Ectodermal cell (in vitro differentiated cells): ENCODE measurements around the gene EYS.
"Not testable (repeated sequence)": the region's sequence is repeated elsewhere in the genome, so short reads cannot be mapped to it uniquely, and the experiment has no call there.

Experiments
- H3K27ac ChIP-seq: 2 replicates; pipeline ENCODE4 v1.7.0; 2013; ENCODE audit warnings: mild to moderate bottlenecking, low read depth, low read length; ENCODE audit not compliant: insufficient read depth, poor library complexity, severe bottlenecking
- H3K27me3 ChIP-seq: 2 replicates; pipeline ENCODE4 v1.7.0; 2013; ENCODE audit warnings: mild to moderate bottlenecking, low read length; ENCODE audit not compliant: insufficient read depth, control insufficient read depth, poor library complexity, severe bottlenecking
- H3K36me3 ChIP-seq: one replicate; pipeline ENCODE4 v1.7.0; 2013; ENCODE audit warnings: low read length; ENCODE audit not compliant: control insufficient read depth, insufficient read depth
- H3K4me1 ChIP-seq: one replicate; pipeline ENCODE4 v1.7.0; 2013; ENCODE audit warnings: low read length; ENCODE audit not compliant: control insufficient read depth, insufficient read depth
- H3K4me3 ChIP-seq: 2 replicates; pipeline ENCODE4 v1.7.0; 2013; ENCODE audit warnings: low read depth, low read length, control low read depth; ENCODE audit not compliant: insufficient read depth
- H3K9me3 ChIP-seq: 2 replicates; pipeline ENCODE4 v1.7.0; 2013; ENCODE audit warnings: mild to moderate bottlenecking, low read length, moderate library complexity; ENCODE audit not compliant: control insufficient read depth
- whole genome bisulfite sequencing, 2 experiments: methylation state at CpG; one replicate each; pipeline ENCODE4 v1.1.7; 2013; ENCODE audit warnings: missing lambda C conversion rate in 2 of 2; 5-methylcytosine and 5-hydroxymethylcytosine counted together

Gene EYS

GRCh38 chr6:65569056-65569455 is 138.0 kb downstream of the EYS start:
- not testable (repeated sequence) for H3K27ac ChIP-seq, H3K4me3 ChIP-seq

GRCh38 chr6:65566117-65566516 is 140.9 kb downstream of the EYS start:
- no peaks in the 10 kb centered on the region for H3K4me1 ChIP-seq
- H3K27me3 ChIP-seq = no peaks in the 10 kb centered on the region
- no peaks in the 10 kb centered on the region for H3K9me3 ChIP-seq
- H3K36me3 ChIP-seq = no peaks in the 10 kb centered on the region
- WGBS, 2 experiments = 60 to 61% methylated on average over 3 of the region's 3 CpGs
- H3K4me3 ChIP-seq = no peak overlapping the region
- no peak overlapping the region for H3K27ac ChIP-seq

More at GRCh38 chr6:65569056-65569455, 138.0 kb downstream of the EYS start:
- 46 to 51% methylated on average over 7 of the region's 7 CpGs for WGBS, 2 experiments
- not testable (repeated sequence) for H3K4me1 ChIP-seq, H3K27me3 ChIP-seq, H3K9me3 ChIP-seq, H3K36me3 ChIP-seq

GRCh38 chr6:65558071-65558470 is 149.0 kb downstream of the EYS start:
- WGBS, 2 experiments = 96 to 97% methylated on average over 6 of the region's 6 CpGs
- Histone ChIP-seq H3K4me3 (no peak overlapping the region), H3K9me3 (no peaks in the 10 kb centered on the region), H3K27ac (no peak overlapping the region), H3K27me3 (no peaks in the 10 kb centered on the region), H3K4me1 (no peaks in the 10 kb centered on the region), H3K36me3 (no peaks in the 10 kb centered on the region)

- H3K27me3 ChIP-seq = no peaks in the 10 kb centered on the region
- no peak overlapping the region for H3K4me3 ChIP-seq
- H3K9me3 ChIP-seq = no peaks in the 10 kb centered on the region
- H3K4me1 ChIP-seq = no peaks in the 10 kb centered on the region
- WGBS, 2 experiments = 88 to 92% methylated on average over 6 of the region's 6 CpGs
- H3K27ac ChIP-seq = no peak overlapping the region
- H3K36me3 ChIP-seq = no peaks in the 10 kb centered on the region
Measured at GRCh38 chr6:65557224-65557623, 149.8 kb downstream of the EYS start.

GRCh38 chr6:65546894-65547293 is 160.1 kb downstream of the EYS start:
- H3K4me1 ChIP-seq = no peaks in the 10 kb centered on the region
- H3K9me3 ChIP-seq = no peaks in the 10 kb centered on the region
- H3K36me3 ChIP-seq = no peaks in the 10 kb centered on the region
- H3K27ac ChIP-seq = no peak overlapping the region
- WGBS, 2 experiments = 94 to 96% methylated on average over 3 of the region's 3 CpGs
- no peaks in the 10 kb centered on the region for H3K27me3 ChIP-seq
- no peak overlapping the region for H3K4me3 ChIP-seq

- Histone ChIP-seq H3K4me3 (no peak overlapping the region), H3K9me3 (no peaks in the 10 kb centered on the region), H3K27me3 (no peaks in the 10 kb centered on the region), H3K36me3 (no peaks in the 10 kb centered on the region), H3K27ac (no peak overlapping the region), H3K4me1 (no peaks in the 10 kb centered on the region)
- WGBS, 2 experiments = 84 to 93% methylated on average over 2 of the region's 2 CpGs
Measured at GRCh38 chr6:65545920-65546319, 161.1 kb downstream of the EYS start.

GRCh38 chr6:65538644-65539043 is 168.4 kb downstream of the EYS start:
- Histone ChIP-seq H3K27me3 (no peaks in the 10 kb centered on the region), H3K27ac (no peak overlapping the region), H3K4me3 (no peak overlapping the region), H3K9me3 (no peaks in the 10 kb centered on the region), H3K36me3 (no peaks in the 10 kb centered on the region), H3K4me1 (no peaks in the 10 kb centered on the region)
- 96 to 98% methylated on average over 1 of the region's 1 CpG for WGBS, 2 experiments

- Histone ChIP-seq H3K36me3 (no peaks in the 10 kb centered on the region), H3K27me3 (no peaks in the 10 kb centered on the region), H3K4me3 (no peak overlapping the region), H3K9me3 (no peaks in the 10 kb centered on the region), H3K27ac (no peak overlapping the region), H3K4me1 (no peaks in the 10 kb centered on the region)
- WGBS, 2 experiments = 98% methylated on average over 2 of the region's 2 CpGs
Measured at GRCh38 chr6:65537600-65537999, 169.4 kb downstream of the EYS start.

GRCh38 chr6:65531533-65531932 is 175.5 kb downstream of the EYS start:
- Histone ChIP-seq H3K36me3 (no peaks in the 10 kb centered on the region), H3K27me3 (no peaks in the 10 kb centered on the region), H3K4me1 (no peaks in the 10 kb centered on the region), H3K9me3 (no peaks in the 10 kb centered on the region), H3K4me3 (no peak overlapping the region), H3K27ac (no peak overlapping the region)
- WGBS, 2 experiments = 88 to 100% methylated on average over 2 to 3 of the region's 3 CpGs

GRCh38 chr6:65524232-65524631 is 182.8 kb downstream of the EYS start:
- 86 to 96% methylated on average over 2 of the region's 2 CpGs for WGBS, 2 experiments

GRCh38 chr6:65505736-65506135 is 201.3 kb downstream of the EYS start:
- no peaks in the 10 kb centered on the region for H3K27me3 ChIP-seq
- H3K36me3 ChIP-seq = no peaks in the 10 kb centered on the region
- H3K9me3 ChIP-seq = no peaks in the 10 kb centered on the region
- no peaks in the 10 kb centered on the region for H3K4me1 ChIP-seq
- H3K4me3 ChIP-seq = no peak overlapping the region
- 95% methylated on average over 2 to 4 of the region's 4 CpGs for WGBS, 2 experiments
- no peak overlapping the region for H3K27ac ChIP-seq

More at GRCh38 chr6:65524232-65524631, 182.8 kb downstream of the EYS start:
- no peak overlapping the region for H3K4me3 ChIP-seq
- H3K9me3 ChIP-seq = no peaks in the 10 kb centered on the region
- no peaks in the 10 kb centered on the region for H3K27me3 ChIP-seq
- H3K4me1 ChIP-seq = no peaks in the 10 kb centered on the region
- no peaks in the 10 kb centered on the region for H3K36me3 ChIP-seq
- no peak overlapping the region for H3K27ac ChIP-seq
